Stimulated activated CD4-positive, alpha-beta T cell treated with anti-CD3 and anti-CD28 coated beads, Interleukin-4, amount 100 ng/mL, for 48 hours (primary cell): ENCODE measurements around the gene SPRYD7.
"Not testable (repeated sequence)": the region's sequence is repeated elsewhere in the genome, so short reads cannot be mapped to it uniquely, and the experiment has no call there.

Experiments
- DNase-seq, 2 donors: peaks; one replicate each; pipeline ENCODE4 v3.0.0-alpha.2; 2020; ENCODE audit warnings: low read depth in 2 of 2

Gene SPRYD7

GRCh38 chr13:49932868-49933267 lies 3.3 kb downstream of the SPRYD7 start:
- no peak for DNase-seq

- DNase-seq: no peak
Observed at GRCh38 chr13:49932066-49932465, 4.1 kb downstream of the SPRYD7 start.

GRCh38 chr13:49927755-49928154 lies 8.4 kb downstream of the SPRYD7 start:
- DNase-seq: no peak

- DNase-seq: no peak
Observed at GRCh38 chr13:49925881-49926418, 10.2 kb downstream of the SPRYD7 start.

- no peak for DNase-seq
Observed at GRCh38 chr13:49922301-49922700, 13.8 kb downstream of the SPRYD7 start.

- DNase-seq: not testable (repeated sequence)
Observed at GRCh38 chr13:49920969-49921368, 15.2 kb downstream of the SPRYD7 start.

GRCh38 chr13:49918106-49918505 lies 18.0 kb downstream of the SPRYD7 start:
- not testable (repeated sequence) for DNase-seq

- DNase-seq: no peak
Observed at GRCh38 chr13:49914947-49915346, 21.2 kb downstream of the SPRYD7 start.

GRCh38 chr13:49908637-49909036 lies 27.5 kb downstream of the SPRYD7 start:
- no peak for DNase-seq

GRCh38 chr13:49904729-49905456 lies 31.2 kb downstream of the SPRYD7 start:
- DNase-seq: no peak

- DNase-seq: no peak
Observed at GRCh38 chr13:49898792-49899191, 37.3 kb downstream of the SPRYD7 start.

GRCh38 chr13:49897713-49898112 lies 38.4 kb downstream of the SPRYD7 start:
- no peak for DNase-seq

- no peak for DNase-seq
Observed at GRCh38 chr13:49895826-49896225, 40.3 kb downstream of the SPRYD7 start.

- no peak for DNase-seq
Observed at GRCh38 chr13:49893591-49893990, 42.5 kb downstream of the SPRYD7 start.

GRCh38 chr13:49890376-49890775 lies 45.8 kb downstream of the SPRYD7 start:
- DNase-seq: no peak

- DNase-seq: no peak
Observed at GRCh38 chr13:49878682-49879081, 57.5 kb downstream of the SPRYD7 start.

- no peak for DNase-seq
Observed at GRCh38 chr13:49877629-49878218, 58.4 kb downstream of the SPRYD7 start.

GRCh38 chr13:49874430-49874829 lies 61.7 kb downstream of the SPRYD7 start:
- no peak for DNase-seq

GRCh38 chr13:49869519-49869918 lies 66.6 kb downstream of the SPRYD7 start:
- DNase-seq: no peak

GRCh38 chr13:49867834-49868233 lies 68.3 kb downstream of the SPRYD7 start:
- DNase-seq: no peak

GRCh38 chr13:49865218-49865617 lies 70.9 kb downstream of the SPRYD7 start:
- no peak for DNase-seq

- no peak for DNase-seq
Observed at GRCh38 chr13:49864509-49864908, 71.6 kb downstream of the SPRYD7 start.
